Measurements from ENCODE around the gene SP140L. TPM values are rescaled to one million over a fixed set of nuclear protein-coding genes. Genes with fewer than 3 reads are reported as not detected.

Gene SP140L
- total and polyA plus RNA-seq, 10 of the 15 experiments (the other 5 are each of a cell fraction or from before 2014, with no cell fraction given) = 4.7 to 28.6 (median 15.0) TPM

- Histone ChIP-seq H3K36me3 (ENCODE audit: control insufficient read depth in 2 of 2, insufficient read depth in 2 of 2, low read length in 1 of 2) (no peaks in the 10 kb centered on the region), H2AFZ (ENCODE audit: control insufficient read depth, low read depth, low read length) (no peak overlapping the region), H3K9ac (ENCODE audit: control insufficient read depth, insufficient read depth, low read length) (no peak overlapping the region), H3K4me1 (ENCODE audit: control insufficient read depth, insufficient read depth, low read length) (peaks cover 2% of the 10 kb centered on the region), H3K4me3 (no peak overlapping the region), H3K27ac (ENCODE audit: control insufficient read depth, insufficient read depth) (no peak overlapping the region), H3K79me2 (ENCODE audit: control insufficient read depth, insufficient read depth, low read length) (peaks cover 8% of the 10 kb centered on the region), H3K27me3 (replicated peaks in 1 of 2; ENCODE audit: control insufficient read depth in 2 of 2, insufficient read depth in 2 of 2, low read length in 1 of 2) (no peaks in the 10 kb centered on the region), H3K9me3 (replicated peaks; ENCODE audit: control insufficient read depth, insufficient read depth, low read length) (no peaks in the 10 kb centered on the region; the same call in 1 of the 3 replicates), H3K4me2 (ENCODE audit: control insufficient read depth, insufficient read depth) (no peak overlapping the region), H4K20me1 (ENCODE audit: control insufficient read depth, insufficient read depth) (no peaks in the 10 kb centered on the region)
- FAIRE-seq (no peak), ATAC-seq (no peak), DNase-seq (ENCODE audit: low read depth, low spot score) (no peak)
- in situ Hi-C loops (cut with MboI) = no loop called here
- ChIA-PET RAD21 (ENCODE audit: unreplicated experiment) (interaction anchor here (0.6 to 1.0 kb wide), 2 partner anchors 123 to 165 kb away, joined by 3 to 4 read pairs; no protein-coding TSS in a partner anchor), CTCF (no interaction called here), POLR2A (no interaction called here), SMC1A (ENCODE audit: uncharacterized antibody, unreplicated experiment) (interaction anchor here (0.6 to 0.7 kb wide), 2 partner anchors 74 to 105 kb away, joined by 3 read pairs; partner anchors contain the start of gene SP110)
- no TSS peak for BruUV-seq (replicated peaks)
- intact Hi-C loops (cut with micrococcal nuclease; ENCODE audit: unreplicated experiment) = no loop called here
- WGBS (ENCODE audit: insufficient coverage, insufficient replicate concordance, low lambda C conversion rate, missing lambda C conversion rate) = 81% methylated on average over 5 of the region's 5 CpGs
- no peak for TF ChIP-seq PAX5 (IDR thresholded peaks at IDR 0.05; ENCODE audit: borderline replicate concordance, low read depth, low read length)
- no peak for TF ChIP-seq USF1 (IDR thresholded peaks at IDR 0.05; ENCODE audit: borderline replicate concordance, extremely low read length, insufficient read depth, low read depth, low read length)
- TF ChIP-seq MAX (IDR thresholded peaks at IDR 0.05; ENCODE audit: low read depth, low read length) = no peak
- no peak for TF ChIP-seq ESRRA (IDR thresholded peaks at IDR 0.05; ENCODE audit: low read length)
- TF ChIP-seq WRNIP1 (IDR thresholded peaks at IDR 0.05; ENCODE audit: borderline replicate concordance, low read depth, low read length) = no peak
- no peak for TF ChIP-seq PBX3 (IDR thresholded peaks at IDR 0.05; ENCODE audit: insufficient replicate concordance, low read depth, low read length)
- TF ChIP-seq HDAC6 (IDR thresholded peaks at IDR 0.05; ENCODE audit: unreplicated experiment) = no peak
- TF ChIP-seq MYB (IDR thresholded peaks at IDR 0.05; ENCODE audit: borderline replicate concordance, low read depth, low read length) = no peak
- no peak for TF ChIP-seq YY1 (IDR thresholded peaks at IDR 0.05; ENCODE audit: low read depth, low read length)
- no peak for TF ChIP-seq ATF2 (IDR thresholded peaks at IDR 0.05; ENCODE audit: low read length)
- TF ChIP-seq RUNX3 (IDR thresholded peaks at IDR 0.05; ENCODE audit: low read length) = no peak
- TF ChIP-seq MYC (IDR thresholded peaks at IDR 0.05; ENCODE audit: insufficient read depth, insufficient read length, insufficient replicate concordance, low read length, severe bottlenecking) = no peak
- TF ChIP-seq HDGF (IDR thresholded peaks at IDR 0.05) = no peak
- no peak for TF ChIP-seq GATAD2B (conservative IDR thresholded peaks at IDR 0.05; ENCODE audit: low read depth)
- TF ChIP-seq RELB (IDR thresholded peaks at IDR 0.05; ENCODE audit: low read depth) = no peak
- no peak for TF ChIP-seq BCL11A (IDR thresholded peaks at IDR 0.05; ENCODE audit: low read depth, low read length)
These were observed 2.5 kb upstream of the SP140L start for GRCh38 chr2:230324503-230324902.

Data from GM12878 (cell line).